GM21717 (cell line): ENCODE measurements around the gene ARMC6.

ENCODE experiments used
- ATAC-seq: cut with Tn5 transposase; IDR thresholded peaks from one replicate; pipeline ENCODE4 v1.9.1; 2021; ENCODE audit warnings: mild to moderate bottlenecking, moderate library complexity; ENCODE audit not compliant: unreplicated experiment

Gene ARMC6

GRCh38 chr19:19033426-19034203 lies at the start of gene ARMC6, which contains the start of gene SUGP2:
TSS of gene ARMC6 (plus strand) at chr19:19033603. CDS start at chr19:19034210, 607 bp downstream.
TSS of gene SUGP2 (minus strand) at chr19:19033517. CDS start at chr19:19031071, 2,446 bp downstream.
- ATAC-seq: peak; percentile 61

DNA sequence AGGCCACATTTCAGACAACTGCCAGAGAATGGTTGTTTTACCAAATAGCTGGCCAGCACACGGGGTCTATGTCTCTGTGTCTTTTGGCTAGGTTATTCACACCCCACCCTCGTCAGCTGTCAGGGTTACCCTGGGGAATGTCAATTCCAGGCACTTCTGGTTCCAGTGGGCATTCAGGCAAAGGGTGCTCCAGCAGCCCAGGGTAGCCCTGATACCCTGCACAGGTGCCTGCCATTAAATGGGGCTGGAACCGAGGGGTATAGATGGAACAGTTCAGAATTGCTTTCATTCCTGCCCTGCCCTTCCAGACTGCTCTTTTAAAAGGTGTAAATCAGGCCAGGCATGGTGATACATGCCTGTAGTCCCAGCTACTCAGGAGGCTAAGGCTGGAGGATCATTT lies 49.2 kb upstream of the ARMC6 start:
- no peak for ATAC-seq

GRCh38 chr19:18985257-18985656 lies 48.1 kb upstream of the ARMC6 start:
- ATAC-seq: no peak

GRCh38 chr19:18987456-18987855 lies 45.9 kb upstream of the ARMC6 start:
- no peak for ATAC-seq

DNA sequence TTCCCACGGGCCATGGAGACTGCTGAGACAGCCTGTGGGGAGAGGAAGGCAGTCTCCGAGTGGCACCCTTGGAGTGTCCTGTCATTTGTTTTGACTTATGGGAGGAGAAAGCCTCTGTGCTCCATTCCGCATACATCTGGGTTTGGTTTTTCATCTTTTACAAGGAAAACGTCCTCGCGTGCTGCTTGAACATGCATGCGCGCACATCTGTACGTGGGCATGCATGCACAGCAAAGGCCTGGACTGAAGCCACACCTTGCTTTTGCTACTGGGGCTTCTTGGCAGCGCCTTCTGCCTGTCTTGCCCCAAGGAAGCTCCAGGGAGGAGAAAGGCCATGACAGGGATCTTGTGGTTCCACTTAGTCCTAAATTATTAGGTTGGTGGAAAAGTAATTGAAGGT lies 44.1 kb upstream of the ARMC6 start:
- ATAC-seq: no peak

- ATAC-seq: no peak
Measured at GRCh38 chr19:18990128-18990708, 43.2 kb upstream of the ARMC6 start.

GRCh38 chr19:18991006-18991405 lies 42.4 kb upstream of the ARMC6 start:
- ATAC-seq: no peak

DNA sequence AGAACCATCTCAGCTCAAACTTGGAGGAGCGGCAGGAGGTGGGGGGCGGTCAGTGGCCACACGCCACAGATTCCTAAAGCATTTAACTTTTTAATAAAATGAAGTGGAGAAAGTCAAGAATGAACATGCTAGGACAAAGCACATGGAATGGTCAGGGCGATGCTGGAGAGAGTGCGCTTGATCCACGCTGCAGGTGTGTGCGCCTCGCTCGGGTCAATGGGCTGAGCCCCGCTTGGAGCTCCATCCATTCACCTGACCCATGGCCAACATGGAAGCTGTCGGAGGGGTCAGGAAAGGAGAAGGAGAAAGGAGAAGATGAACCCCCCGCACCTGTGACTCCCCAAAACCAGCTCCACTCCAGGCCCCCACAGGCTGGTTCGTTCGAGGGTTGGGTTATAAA lies 41.9 kb upstream of the ARMC6 start:
- ATAC-seq: no peak

- no peak for ATAC-seq
Measured at GRCh38 chr19:18992696-18993095, 40.7 kb upstream of the ARMC6 start.

- ATAC-seq: no peak
Measured at GRCh38 chr19:18993115-18993514, 40.3 kb upstream of the ARMC6 start.

- ATAC-seq: no peak
Measured at GRCh38 chr19:18995804-18996241, 37.6 kb upstream of the ARMC6 start.

GRCh38 chr19:18996351-18996750 lies 37.1 kb upstream of the ARMC6 start:
- ATAC-seq: no peak

- ATAC-seq: no peak
Measured at GRCh38 chr19:18996796-18997394, 36.5 kb upstream of the ARMC6 start.

DNA sequence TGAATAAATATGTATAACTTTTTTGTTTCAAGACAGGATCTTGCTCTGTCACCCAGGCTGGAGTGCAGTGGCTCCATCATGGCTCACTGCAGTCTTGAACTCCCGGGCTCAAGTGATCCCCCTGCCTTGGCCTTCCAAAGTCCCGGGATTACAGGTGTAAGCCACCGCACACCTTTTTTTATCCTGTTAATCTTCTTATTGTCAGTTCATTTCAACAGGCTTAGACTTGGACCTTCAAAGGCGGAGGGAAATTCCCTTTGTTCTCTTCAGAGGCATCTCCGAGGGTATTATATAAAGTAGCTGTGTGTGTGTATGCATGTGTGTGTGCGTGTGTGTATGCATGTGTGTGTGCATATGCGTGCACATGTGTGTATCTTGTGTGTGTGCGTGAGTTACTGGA lies 35.1 kb upstream of the ARMC6 start:
- no peak for ATAC-seq

DNA sequence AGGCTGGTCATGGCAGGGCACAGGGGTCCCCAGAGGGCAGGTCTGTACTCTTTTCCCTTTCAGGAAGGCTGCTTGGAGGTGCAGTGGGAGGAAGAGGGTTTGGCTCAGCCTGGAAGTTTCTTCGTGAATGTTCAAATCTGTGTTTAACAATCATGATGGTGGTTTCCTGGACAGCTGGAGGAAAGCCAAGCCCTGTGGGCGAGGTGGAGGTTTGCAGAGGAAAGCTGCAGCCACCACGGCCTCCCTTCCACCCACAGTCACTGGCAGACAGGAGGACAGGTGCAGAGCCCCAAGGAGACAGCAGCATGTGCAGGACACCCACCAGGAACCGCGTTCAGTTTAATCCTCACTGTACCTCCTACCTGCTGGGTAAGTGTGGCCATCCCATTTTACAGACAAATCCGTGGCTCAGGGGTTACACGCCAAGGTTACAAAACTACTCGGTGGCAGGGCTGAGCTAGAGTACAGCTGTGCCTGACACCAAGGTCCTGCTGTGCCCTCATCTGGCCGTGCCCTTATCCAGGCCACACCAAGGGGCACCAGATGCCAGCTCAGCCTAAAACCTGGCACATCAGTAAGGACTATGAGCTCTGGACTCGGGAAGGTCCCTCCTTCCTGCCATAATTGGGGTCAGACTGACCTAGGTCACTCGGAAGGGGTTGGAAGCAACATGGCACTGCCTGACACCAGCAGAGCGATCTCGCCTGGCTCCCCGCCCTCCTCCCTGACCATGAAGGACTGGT lies 34.2 kb upstream of the ARMC6 start:
- no peak for ATAC-seq

DNA sequence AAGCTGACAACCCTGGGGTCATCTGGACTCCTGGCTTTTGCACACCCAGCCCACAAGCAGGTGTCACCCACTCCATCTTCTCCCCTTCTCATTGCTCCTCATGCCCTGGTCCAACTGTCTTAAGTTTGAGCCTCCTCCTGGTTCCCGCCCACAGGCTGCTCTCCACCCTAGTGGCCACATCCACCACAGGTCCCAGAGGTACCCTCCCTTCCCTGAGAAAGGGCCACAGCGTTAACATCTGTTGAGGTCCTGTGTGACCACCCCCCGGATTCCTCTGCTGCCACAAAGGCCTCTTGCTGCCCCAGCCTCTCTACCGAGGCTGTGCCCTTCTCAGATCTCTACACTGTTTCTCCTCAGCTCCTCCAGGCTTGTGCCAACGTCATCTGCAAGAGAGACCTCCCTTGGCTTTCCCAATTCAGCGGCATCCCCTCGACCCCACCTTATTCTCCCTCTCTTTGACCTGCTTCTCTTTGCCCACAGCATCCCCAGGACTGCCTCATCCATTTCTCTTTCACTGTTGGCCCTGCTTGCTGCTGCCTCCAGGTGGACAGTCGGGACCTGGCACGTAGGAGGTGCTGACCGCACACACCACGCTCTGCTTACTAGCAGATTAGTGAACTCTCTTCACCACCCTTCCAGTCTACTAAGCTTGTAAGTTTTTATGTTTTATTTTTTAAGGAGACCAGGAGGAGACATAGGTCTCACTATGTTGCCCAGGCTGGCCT lies 33.3 kb upstream of the ARMC6 start:
- no peak for ATAC-seq

- no peak for ATAC-seq
Measured at GRCh38 chr19:19004144-19004543, 29.3 kb upstream of the ARMC6 start.

GRCh38 chr19:19006213-19006612 lies 27.2 kb upstream of the ARMC6 start:
- no peak for ATAC-seq

DNA sequence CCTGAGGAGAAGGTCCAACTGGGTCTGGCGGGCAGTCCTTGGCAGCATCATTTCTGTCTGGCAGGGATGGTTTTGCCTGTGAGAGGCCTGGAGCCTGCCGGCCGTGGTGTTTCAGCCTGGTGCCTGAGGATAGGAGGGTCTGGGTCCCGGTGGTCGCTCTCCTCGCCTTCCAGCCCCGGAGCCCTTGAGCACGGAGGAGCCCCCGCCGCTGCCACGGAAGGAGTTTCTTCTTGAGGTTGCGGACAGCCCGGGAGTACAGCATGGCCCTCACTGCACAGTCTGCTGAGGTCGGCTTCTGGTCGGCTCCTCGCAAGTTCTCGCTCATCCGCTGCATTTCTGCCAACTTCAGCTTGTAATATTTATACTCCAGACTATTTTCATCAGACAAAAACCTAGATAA lies 23.5 kb upstream of the ARMC6 start:
- no peak for ATAC-seq

GRCh38 chr19:19010551-19010950 lies 22.9 kb upstream of the ARMC6 start:
- no peak for ATAC-seq

GRCh38 chr19:19021115-19021514 lies 12.3 kb upstream of the ARMC6 start:
- no peak for ATAC-seq
